Cardiac fibroblast (primary cell): ENCODE data around the gene SYNPO2.
A peak's percentile ranks its signal among the peaks of the same experiment; 100 is the strongest.

Experiments used
- DNase-seq, 2 donors: peaks; one replicate each; pipeline versions ENCODE4 v3.0.0 to v3.0.0-alpha.2; 2010; ENCODE audit warnings: low read depth in 2 of 2
- H3K4me3 ChIP-seq, 2 donors: replicated peaks in 1 of 2; 1 replicate in 1 of 2; 2 replicates in 1 of 2; pipeline ENCODE4 v1.5.1; 2011; ENCODE audit warnings: low read depth in 2 of 2, low read length in 2 of 2, mild to moderate bottlenecking in 2 of 2, moderate library complexity in 1 of 2
- CTCF ChIP-seq: IDR thresholded peaks from one replicate; pipeline ENCODE4 v1.5.1; 2011; ENCODE audit warnings: low read depth, mild to moderate bottlenecking, low read length, inconsistent platforms

SYNPO2 gene

DNA sequence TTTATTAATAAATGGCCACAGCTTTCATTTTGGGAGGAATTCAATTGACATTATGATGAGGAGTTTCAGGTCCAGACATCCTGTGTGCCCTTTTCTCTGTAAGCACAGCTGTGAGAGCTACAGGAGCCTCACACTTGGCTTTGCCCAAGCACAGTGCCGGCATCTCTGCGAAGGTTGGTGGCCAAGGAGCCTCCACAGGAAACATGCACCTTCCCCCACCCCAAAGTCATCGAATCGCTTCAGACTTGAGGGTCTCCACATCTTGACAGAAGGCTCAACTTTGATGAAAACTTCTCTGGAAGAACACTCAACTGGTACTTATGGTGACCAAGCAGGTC, 100.0 kb downstream of the SYNPO2 start:
- DNase-seq, result no peak
- TF ChIP-seq CTCF, result no peak
- H3K4me3 ChIP-seq, result no peak overlapping the region

DNA sequence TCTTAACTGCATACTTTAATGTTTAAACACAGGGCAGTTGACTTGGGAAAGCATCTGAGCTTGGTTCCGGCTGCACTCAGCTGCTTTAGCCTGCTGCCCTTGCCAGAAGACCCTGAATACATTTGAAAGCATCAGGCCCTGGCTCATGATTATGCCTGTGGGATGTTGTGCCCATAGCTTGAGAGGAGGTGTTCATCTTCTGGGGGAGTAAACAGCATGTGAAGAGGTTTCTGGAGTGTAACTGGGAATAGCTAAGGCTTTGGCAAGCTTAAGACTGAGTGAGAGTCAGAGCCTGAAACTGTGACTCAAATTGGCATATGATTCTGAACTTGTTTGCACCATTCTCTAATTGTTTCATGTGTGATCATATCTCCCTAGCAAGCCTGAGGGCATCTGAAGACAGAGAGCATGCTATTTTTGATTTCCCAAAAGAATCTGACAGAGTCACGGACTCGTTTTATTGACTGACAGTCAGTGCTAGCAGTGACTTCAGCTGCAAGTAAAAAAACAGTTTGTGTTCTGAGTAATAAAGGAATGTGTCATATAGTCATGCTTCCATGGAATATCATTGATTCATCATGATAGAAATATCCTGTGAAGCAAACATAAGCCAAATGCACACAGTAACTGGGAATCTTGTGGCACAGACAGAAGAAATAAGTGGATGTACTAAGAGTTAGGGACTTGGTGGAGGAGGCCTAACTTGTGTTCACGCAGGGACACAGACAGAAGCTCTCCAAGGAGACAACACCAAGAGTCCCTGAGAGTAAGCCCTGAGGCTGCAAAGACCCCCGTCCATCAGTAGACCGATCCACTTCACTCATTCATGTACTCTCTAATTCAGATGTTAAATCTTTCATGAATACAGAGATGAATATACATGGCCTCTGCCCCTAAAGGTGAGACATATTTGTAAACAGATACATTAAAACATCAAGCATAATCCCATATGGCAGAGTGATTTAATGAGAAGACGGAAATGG, 100.7 kb downstream of the SYNPO2 start:
- peak; percentile 54 to 87 for DNase-seq

DNA sequence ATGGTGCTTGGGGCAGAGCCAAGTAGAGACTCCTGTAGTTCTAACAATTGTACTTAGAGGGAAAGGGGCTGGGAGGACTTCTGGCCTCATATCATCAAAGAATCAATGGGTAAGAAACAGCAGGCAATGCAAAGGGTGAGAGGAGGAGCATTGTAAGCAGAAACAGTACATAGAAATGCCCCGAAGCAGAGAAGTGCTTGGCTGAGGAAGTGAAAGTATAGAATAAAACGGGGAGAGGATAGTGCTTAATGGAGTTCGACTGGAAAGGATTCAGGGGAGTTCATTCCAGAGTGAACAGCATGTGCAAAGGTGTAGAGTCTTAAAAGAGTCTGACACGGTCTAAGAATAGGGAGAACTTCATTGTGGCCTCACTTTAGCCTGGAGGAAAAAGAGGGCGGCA, 103.0 kb downstream of the SYNPO2 start:
- no peak for DNase-seq
- no peak overlapping the region for H3K4me3 ChIP-seq
- no peak for TF ChIP-seq CTCF

More for the DNA sequence above, 100.7 kb downstream of the SYNPO2 start:
- no peak overlapping the region for H3K4me3 ChIP-seq
- TF ChIP-seq CTCF, result no peak

DNA sequence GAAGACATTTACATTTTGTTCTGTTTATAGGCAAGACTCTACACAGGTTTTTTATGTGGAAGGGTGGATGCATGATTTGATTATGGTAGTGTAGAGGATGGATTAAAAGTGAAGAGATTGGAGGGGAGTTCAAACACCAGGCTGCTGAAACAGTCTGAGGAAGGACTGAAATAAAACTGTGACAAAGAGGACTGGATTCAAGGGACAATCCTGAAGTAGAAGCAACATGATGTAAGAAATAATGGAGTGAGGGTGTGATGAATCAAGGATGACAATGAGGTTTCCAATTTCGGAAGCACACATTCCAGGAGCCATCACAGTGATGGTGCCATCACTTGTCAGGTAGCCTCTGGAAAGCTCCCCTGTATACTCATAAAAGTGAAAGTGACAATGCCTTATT, 103.5 kb downstream of the SYNPO2 start:
- no peak for DNase-seq
- TF ChIP-seq CTCF, result no peak
- no peak overlapping the region for H3K4me3 ChIP-seq

DNA sequence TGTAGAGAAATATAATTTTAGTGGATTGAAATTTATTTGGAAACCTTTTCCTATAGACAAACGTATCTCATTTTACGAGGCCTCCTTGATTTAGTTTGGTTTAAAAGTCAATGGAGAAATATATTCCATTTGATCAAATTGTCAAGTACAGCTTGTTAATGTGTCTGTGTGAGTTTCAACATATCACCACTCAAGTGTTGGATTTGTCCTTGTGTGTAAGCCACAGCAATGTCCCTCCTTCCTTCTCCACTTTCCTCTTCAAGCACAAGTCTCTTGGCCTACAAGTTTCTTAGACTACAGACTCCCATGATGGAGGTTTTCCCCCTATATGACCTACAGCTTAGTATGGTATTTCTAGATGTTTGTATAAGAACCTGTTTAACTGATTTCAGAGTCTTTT, 104.7 kb downstream of the SYNPO2 start:
- TF ChIP-seq CTCF, result no peak
- DNase-seq, result no peak
- no peak overlapping the region for H3K4me3 ChIP-seq

- TF ChIP-seq CTCF, result no peak
- no peak overlapping the region for H3K4me3 ChIP-seq
- DNase-seq, result no peak
These were observed 105.4 kb downstream of the SYNPO2 start for GRCh38 chr4:118994030-118994429.
